OCI-LY1 (cell line): ENCODE data around the gene NUDT17.

Source experiments
- CTCF ChIP-seq: fragments of 200-600 bp; sonication (generic), shearing (Covaris generic); IDR thresholded peaks from 2 replicates; pipeline ENCODE4 v1.5.1; 2017; ENCODE audit warnings: mild to moderate bottlenecking, antibody characterized with exemption, low read length, moderate library complexity, mixed read lengths
- EZH2 ChIP-seq: fragments of 200-600 bp; sonication (generic), shearing (Covaris generic); IDR thresholded peaks from 2 replicates; pipeline ENCODE4 v1.8.0; 2017; ENCODE audit warnings: borderline replicate concordance, mixed run types, mild to moderate bottlenecking, antibody characterized with exemption, low read length, moderate library complexity, mixed read lengths

GRCh38 chr1:145874646-145875045 lies 29.2 kb downstream of the NUDT17 start:
- TF ChIP-seq CTCF = no peak
- TF ChIP-seq EZH2 = no peak
